HG02840 (cell line): ENCODE data around the gene CCND2.

Source experiments
- ATAC-seq: cut with Tn5 transposase; IDR thresholded peaks from one replicate; pipeline ENCODE4 v1.9.1; 2021; ENCODE audit warnings: mild to moderate bottlenecking, moderate library complexity, moderate number of reproducible peaks; ENCODE audit not compliant: unreplicated experiment, low FRiP score

CCND2 gene

GRCh38 chr12:4289231-4289878 lies 15.8 kb downstream of the CCND2 start:
- ATAC-seq, result no peak

- ATAC-seq, result no peak
Measured at GRCh38 chr12:4289998-4290790, 16.6 kb downstream of the CCND2 start.

DNA sequence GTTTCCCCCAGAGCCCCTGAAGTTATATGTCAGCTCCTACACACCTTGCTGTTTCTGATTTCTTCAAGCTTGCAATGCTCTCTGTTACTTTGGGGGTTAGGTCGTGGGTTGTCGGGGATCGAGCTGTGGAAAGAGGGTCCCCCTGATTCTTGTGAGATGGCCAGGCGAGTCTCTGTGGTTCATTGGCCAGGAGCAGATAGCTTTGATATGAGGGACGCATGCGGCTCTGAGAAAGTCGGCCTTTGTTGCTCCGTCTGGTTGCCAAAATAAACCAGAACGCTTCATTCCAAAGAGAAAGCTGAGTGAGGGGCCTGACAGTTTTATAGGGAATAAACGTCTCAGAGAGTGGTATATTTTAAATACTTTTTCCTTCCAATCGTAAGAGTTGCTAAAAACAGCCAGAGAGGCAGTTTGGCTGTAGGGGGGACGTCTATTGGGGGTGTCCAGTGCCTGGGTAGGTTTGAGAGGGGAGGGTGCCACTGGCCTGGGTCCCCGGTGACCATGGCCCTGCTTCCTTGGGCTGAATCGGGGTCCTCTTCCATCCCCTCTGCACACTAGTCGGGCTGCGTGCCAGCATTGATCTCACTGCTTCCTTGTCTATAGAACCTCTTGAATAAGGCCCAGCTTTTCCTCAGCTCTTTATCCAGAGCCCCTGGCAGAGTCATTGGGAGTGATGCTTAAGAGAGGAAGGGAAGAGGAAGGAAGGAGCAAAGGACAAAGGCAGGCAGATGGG lies 18.9 kb downstream of the CCND2 start:
- no peak for ATAC-seq

DNA sequence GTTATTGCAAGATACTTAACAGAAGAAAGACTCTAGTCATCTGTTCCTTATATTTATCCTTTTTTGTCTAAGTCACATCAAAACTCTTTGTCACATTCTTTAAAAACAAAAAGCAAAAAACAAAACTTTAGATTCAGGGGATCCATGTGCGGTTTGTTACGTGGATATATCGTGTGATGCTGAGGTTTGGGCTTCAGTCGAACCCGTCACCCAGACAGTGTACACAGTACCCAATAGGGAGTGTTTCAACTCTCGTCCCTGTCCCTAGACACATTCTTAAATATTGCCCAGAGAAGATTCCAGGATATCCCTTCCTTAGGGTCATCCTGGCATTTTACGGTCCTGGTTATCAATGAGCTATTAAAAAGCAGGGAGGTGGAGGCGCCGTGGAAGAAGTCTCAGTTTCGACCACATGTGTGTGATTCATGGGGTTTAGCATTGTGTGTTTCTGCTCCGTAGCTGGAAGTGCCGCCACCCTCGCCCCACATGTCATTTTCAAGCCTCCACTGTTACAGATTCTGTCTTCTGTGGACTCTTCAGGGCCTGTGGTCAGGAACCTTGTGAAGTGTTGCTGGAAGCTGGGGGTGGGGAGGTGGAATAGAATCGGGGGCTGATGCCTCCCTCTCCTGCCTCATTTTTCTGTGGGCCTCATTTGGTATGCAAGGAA lies 19.9 kb downstream of the CCND2 start:
- ATAC-seq, result no peak

- ATAC-seq, result no peak
Measured at GRCh38 chr12:4293966-4294505, 20.5 kb downstream of the CCND2 start.

DNA sequence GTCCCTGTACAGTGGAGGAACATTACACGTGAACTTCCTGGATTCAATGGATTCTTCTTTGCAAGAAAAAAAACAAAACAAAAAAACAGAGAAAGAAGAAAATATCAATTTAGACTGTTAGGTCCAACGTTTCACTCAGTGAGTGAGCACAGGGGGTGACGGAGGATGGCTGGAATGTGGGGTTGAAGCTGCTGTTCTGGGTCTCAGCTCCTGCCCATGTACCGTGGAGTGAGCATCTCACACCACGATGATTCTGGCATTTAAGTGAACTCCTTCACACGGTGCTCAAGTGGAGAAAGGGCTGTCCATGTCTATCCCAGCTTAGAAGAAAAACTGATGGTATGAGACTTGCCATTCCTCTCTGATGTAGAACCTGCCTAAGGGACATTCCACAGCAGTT lies 23.2 kb downstream of the CCND2 start:
- no peak for ATAC-seq

DNA sequence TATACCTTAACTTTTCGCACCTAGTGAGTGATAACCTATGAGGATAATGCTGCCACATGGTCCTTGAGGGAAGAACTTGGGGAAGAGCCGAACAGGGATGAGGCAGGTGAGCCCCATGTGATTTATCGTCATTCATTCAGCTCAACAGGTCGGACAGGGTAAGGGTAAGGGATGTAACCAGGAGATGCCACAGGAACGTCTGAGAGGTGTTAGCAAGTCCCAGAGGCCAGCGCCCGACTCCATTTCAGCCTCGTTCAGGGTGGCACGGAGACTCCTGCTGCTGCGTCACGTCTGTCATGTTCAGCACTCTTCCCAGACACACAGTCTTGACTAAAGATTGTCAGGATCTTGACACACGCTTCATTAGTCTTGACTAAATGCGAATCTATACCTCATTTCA lies 24.1 kb downstream of the CCND2 start:
- ATAC-seq, result no peak

DNA sequence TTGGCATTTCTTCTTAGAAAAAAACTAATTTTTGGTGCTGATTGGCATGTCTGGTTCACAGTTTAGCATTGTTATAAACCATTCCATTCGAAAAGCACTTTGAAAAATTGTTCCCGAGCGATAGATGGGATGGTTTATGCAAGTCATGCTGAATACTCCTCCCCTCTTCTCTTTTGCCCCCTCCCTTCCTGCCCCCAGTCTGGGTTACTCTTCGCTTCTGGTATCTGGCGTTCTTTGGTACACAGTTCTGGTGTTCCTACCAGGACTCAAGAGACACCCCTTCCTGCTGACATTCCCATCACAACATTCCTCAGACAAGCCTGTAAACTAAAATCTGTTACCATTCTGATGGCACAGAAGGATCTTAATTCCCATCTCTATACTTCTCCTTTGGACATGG lies 27.3 kb downstream of the CCND2 start:
- ATAC-seq, result no peak

DNA sequence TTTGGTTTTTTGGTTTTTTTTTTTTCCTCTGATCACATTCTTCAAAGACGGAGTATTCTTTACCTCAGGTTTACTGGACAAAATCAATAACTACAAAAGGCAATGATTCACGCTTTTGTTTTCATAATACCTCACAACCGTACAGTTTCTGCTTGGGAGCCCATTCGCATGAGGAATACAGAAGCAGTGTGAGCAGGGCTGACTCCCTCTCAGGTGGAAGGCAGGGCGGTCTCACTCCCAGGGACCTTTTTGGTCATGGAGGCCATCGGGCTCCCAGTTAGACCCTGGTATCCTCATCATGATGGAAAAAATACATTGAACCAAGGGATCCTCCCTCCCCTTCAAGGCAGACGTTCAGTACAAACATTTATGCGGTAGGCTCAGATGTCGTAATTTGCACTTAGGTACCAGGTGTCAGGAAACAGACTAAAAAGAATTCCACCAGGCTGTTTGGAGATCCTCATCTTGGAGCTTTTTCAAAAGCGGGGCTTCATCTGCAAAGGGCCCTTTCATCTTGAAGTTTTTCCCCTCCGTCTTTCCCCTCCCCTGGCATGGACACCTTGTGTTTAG lies 28.5 kb downstream of the CCND2 start:
- no peak for ATAC-seq

DNA sequence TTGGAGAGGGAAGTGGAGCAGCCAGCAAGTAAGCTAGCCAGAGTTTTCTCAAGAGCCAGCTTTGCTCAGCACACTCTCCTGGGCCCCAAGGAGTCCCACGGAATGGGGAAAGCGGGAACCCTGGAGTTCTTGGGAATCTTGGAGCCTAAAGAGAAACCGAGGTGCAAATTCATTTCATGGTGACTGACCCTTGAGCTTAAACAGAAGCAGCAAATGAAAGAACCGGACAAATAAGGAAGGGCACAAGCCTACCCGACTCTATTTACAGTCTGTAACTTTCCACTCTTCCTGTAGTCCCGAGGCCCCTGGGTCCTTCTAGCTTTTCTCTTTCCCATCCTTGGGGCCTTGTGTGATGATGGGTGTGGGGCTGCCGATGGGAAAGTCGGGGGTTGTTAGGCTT lies 29.3 kb downstream of the CCND2 start:
- no peak for ATAC-seq

DNA sequence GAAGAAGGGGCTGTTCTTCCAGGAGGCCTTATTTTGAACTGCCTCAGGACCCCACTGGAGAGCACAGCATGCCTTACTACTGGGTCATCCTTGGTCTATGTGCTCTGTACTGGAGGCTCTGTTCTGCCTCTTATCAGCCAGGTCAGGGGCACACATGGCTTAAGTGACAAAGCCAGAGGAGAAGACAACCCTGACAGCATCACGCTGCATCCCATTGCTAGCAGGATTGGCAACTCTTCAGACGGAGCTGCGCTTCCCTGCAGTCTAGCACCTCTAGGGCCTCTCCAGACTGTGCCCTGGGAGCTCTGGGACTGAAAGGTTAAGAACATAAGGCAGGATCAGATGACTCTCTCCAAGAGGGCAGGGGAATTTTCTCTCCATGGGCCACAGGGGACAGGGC lies 30.2 kb downstream of the CCND2 start:
- no peak for ATAC-seq

GRCh38 chr12:4307593-4308333 lies 34.2 kb downstream of the CCND2 start:
- no peak for ATAC-seq

DNA sequence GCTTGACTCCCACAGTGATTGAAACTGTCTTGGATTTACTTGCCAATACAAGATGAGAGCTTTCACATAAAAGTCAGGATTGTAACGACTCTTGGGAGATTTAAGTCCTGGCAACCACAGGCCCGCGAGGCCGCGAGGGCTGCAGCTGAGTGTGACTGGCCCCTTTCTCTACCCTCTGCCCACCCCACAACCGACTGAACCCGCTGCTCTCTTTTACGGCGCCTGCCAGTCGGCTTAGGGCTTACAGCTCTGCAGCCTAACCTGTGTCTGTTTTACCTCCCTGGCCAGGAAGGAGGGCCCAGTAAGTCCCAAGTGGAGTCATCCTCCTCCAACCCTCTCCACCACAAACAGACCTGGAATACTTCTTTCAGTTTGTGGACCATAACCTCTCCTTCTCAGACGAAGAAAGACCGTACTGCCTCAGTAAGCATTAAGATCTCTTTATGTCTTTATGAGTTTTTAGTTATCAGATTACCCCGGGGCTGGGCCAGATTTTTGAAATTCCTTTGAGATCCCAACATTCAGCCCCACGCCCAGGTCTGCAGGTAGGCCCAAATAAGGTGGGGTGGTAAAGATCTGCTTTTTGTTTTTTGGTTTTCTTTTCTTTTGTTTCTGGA lies 34.9 kb downstream of the CCND2 start:
- ATAC-seq, result no peak

GRCh38 chr12:4311776-4312175 lies 38.2 kb downstream of the CCND2 start:
- ATAC-seq, result no peak

- ATAC-seq, result no peak
Measured at GRCh38 chr12:4312251-4312650, 38.7 kb downstream of the CCND2 start.

GRCh38 chr12:4320497-4320852 lies 46.9 kb downstream of the CCND2 start:
- ATAC-seq, result peak; percentile 40

GRCh38 chr12:4320853-4321701 lies 47.5 kb downstream of the CCND2 start, which contains the start of gene TIGAR:
TIGAR (plus strand) TSS chr12:4321213; CDS start chr12:4321272, 59 bp downstream.
- ATAC-seq, result peak; percentile 95

GRCh38 chr12:4322726-4323125 lies 49.2 kb downstream of the CCND2 start:
- no peak for ATAC-seq
